ENCODE measurements around the gene NPTX2.

Gene NPTX2

DNA sequence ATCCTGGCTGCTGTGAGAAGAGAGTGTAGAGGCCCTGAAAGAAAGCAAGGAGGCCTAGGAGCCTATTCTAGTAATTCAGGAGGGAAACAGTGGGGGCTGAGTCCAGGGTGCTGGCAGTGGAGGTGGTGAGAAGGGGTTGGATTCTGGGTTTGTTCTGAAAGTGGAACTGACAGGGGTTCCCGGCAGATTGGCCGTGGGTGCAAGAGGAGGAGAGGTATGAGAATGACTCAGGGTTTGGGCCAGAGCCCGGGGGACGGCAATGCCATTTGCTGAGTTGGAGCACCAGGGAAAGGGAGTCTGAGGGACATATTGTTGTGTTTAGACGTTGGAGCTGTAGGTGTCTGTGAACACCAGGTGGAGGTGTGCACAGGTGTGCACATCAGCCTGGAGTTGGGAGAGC, 38.5 kb downstream of the NPTX2 start:
- DNase-seq: no peak

DNA sequence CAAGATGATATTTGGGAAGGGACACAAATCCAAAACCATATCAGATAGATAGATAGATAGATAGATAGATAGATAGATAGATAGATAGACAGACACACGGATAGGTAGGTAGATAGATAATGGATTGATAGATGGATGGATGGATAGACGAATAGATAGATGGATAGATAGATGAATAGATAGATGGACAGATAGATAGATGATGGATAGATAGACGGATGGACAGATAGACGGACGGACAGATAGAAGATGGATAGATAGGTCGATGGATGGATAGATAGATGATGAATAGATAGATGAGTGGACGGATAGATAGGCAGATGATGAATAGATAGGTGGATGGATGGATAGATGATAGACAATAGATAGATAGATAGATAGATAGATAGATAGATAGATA, 39.8 kb downstream of the NPTX2 start:
- DNase-seq: no peak

DNA sequence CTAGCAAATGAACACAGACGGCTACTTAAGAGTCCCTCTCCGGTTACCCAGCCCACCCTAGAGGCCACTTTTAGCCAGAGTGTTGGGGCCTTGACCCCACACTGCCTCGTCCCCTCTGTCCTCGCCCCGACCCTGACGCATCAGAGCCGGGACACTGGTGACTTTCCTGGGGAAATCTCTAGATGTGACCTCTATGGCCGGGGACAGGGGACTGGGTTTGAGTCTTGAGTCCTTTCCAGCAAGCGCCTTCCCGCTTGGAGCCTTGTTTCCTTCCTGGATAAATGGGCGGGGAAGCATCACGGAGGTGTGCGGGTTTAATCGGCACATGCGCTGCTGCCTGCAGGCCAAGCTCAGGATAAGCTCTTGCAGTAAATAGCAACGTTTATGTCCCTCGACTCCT, 40.7 kb downstream of the NPTX2 start:
- no peak for DNase-seq

DNA sequence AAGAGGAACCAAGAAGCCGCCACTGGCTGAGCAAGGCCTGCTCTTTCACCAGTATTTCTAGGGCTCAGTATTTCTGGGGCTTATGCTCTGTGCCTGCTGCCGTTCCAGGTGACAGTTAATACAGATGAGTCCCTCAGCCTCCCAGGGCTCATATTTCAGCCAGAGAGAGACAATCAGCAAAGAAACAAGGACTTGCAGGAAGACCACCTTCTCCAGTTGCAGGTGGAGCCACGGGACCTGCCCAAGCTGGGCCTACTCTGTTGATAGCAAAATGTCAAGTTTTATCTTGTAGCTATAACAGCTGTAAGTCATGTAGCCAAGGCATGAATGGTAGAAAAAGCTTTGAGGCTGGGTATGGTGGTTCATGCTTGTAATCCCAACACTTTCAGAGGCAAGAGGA, 42.7 kb downstream of the NPTX2 start:
- no peak for DNase-seq

DNA sequence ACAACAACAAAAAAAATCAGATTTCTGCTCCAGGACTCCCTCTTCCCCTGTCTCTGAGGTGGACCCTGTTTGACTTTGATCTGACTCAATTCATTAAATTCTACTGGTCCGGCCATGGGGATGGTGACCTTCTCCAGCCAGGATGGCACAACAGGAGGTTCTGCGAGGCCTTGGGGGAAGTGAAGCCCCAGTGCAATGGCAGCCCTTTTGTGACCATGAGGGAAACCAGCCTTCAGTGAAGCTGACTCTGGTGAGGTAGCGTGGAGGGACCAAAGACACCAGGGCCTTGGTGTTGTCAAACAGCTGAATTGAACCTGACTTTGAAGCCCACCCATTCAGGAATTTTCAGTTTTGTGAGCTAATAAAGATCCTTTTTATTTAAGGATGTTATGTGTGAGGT, 44.5 kb downstream of the NPTX2 start:
- DNase-seq: no peak

DNA sequence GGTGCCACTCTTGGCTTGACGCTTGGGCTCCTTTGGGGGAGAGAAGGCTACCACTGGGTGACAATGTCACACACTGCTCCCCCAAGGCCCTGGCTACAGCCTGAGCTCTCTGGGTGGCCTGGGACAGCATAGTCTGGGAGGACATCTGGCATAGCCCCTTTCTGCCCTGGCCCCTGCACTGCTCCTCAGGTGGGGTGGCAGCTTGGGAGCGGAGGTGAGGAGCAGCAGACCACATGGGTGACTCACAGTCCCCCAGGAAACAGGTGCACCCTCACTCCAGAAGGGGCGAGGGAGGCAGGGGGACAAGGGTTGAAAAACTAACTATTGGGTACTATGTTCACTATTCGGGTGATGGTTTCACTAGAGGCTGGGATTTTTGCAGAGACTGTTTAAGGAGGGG, 45.2 kb downstream of the NPTX2 start:
- DNase-seq: no peak

DNA sequence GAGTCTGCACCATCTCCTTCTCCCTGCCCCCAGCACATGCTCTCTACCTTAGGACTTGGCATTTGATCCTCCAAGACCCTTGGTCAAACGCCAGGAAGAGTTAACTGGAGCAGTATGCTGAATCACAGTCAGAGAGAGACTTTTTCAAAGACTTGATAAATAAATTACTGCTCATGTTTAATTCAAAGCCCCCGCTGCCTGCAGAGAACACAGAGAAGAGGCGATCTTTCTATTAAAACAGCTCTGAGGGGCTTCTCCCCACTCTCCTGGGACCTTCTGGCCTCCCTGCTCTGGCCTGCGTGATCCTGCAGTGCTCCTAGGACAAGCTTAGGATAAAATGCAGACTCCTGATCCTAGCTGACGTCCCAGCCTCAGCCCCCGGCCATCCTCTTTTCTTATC, 47.8 kb downstream of the NPTX2 start:
- DNase-seq: no peak

DNA sequence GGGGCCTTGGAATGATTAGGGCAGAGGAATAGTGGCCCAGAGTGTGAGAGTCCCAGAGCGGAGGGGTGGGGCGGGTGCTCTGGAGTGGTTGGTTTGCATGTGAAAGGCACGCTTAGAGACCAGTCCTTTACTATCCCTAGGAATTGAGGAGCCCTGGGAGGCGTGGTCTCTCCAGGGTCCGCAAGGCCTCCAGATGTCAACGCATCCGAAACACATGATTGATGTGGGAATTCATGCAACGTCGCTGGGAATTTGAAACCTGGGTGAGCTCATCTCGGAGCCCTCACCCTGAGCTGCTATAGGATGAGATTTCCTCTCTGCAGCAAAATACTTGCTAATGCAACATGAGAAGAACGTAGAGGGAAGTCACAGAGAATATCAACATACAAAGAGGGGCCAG, 51.2 kb downstream of the NPTX2 start:
- DNase-seq: no peak

DNA sequence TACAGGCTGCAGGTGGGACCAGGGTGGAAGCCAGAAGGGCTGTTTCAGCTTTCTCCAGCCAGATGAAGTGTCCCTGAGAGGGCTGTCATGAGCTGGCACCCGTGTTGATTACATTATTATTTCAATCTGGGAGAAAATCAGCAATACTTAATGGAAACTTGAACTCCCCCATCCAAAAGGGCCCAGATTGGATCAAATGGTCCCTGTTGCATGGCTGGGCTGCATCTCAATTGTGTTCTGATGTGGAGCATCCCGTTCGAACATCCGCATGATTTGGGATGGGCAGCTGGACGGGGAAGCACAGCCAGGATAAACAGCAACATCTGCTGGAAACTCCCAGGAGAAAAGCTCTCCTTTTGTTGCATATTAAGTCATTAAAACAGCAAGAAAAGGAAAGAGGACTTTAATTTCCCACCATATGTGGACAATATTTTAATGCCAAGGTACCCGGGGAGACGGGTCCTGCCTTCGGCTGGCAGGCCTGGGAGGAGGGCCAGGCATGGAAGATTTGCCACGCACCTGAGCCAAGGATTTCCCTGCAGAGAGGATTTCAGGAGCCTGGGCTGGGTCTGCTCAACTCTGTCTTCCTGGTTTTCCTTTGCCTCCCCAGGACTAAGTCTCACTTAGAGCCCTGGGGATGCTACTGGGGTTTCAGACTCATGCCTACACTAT, 52.4 kb downstream of the NPTX2 start:
- DNase-seq: no peak

DNA sequence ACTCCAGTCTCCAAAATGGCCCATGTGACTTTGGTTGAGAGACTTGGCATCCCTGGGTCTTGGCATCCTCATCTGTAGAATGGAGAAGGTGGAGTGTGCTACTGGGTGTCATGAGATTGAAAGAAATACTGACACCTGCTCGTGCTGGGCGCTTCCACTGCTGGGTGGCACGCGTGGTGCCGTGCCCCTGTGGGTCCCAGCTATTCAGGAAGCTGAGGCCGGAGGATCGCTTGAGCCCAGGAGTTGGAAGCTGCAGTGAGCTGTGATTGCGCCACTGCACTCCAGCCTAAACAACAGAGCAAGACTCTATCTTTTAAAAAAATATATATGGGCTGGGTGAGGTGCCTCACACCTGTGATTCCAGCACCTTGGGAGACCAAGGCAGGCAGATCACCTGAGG, 53.1 kb downstream of the NPTX2 start:
- no peak for DNase-seq

DNA sequence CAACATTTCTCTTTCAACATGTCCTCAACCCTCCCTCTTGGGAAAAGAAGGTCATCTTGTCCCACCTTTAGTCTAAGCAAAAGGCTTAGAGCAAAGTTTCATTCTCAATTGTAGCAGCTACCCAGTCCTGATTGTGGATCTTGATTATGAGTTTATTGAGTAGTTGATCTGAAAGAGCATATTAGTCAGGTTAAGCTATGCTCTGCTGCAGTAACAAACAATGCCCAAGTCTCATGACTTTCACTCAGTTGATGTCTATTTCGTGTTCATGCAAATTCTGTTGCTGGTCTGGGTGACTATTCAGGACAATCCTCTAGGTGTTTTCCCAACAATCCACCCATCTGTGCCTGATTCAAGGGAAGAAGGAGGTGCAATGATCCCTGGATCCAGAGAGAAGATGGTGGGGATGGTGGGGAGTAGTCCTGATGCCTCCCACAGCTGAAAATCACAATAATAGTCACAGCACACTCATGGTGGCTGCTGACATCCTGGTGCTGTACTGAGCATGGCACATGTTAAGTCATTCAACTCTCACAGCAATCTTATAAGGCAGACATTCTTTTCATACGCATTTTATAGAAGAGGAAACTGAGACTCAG, 54.7 kb downstream of the NPTX2 start:
- no peak for DNase-seq

DNA sequence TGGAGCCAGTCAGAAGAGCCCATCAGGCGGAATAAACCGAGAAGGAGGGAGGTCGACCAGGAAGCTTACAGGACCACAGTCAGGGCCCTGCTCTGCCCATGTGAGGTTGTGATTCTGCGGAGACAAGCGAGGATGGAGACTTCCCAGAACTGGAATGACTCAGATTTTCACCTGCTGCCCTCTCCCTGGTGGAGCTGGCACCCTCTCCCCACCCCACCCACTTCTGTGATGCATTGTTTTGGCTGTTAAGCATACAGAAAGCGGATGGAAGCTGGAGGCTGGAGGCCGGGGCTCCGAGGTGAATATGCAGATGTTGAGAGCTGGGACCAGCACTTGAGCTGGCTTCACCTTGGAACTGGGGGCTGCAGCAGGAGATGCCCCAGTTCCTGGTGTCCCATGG, 57.4 kb downstream of the NPTX2 start:
- DNase-seq: no peak

DNA sequence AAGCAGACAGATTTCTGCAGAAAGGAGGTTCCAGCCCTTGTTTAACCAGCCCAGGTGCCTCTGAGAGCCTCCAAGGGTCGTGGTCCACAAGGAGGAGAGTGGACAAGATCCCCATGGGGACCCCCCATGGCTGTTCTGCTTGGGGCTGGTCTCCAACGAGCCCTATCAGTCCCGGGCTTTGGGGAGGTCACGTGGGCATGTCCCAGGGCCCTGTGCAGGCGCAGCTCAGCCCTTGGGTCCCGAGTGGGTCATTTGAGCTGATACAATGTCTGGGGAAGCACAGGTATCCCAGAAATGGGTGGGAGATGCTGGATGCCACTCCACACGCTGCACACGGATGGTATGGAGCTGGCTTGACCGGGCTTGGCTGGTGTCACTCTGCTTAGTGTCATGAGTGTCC, 57.8 kb downstream of the NPTX2 start:
- DNase-seq: no peak

DNA sequence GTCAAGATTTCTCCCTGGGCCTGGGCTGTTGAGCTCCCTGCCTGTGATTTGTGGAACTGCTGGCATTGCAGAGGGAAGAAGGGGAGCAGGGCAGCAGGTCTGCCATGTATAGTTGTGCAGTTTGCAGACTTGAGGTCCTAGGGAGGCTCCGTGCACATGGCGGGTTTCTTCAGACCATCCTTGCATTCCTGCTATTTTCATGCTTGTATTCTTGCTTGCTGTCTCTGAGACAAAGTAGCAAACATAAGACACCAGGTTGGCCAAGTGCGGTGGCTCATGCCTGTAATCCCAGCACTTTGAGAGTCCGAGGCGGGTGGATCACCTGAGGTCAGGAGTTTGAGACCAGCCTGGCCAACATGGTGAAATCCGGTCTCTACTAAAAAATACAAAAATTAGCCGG, 61.1 kb downstream of the NPTX2 start:
- DNase-seq: no peak

Data from GDM1 (cell line).